Measurements from ENCODE around the gene GALM. TPM values are rescaled to one million over a fixed set of nuclear protein-coding genes. Genes with fewer than 3 reads are reported as not detected.

The GALM gene
- polyA plus RNA-seq, 3 donors: 3.0 to 3.6 (median 3.1) TPM

GRCh38 chr2:38727661-38728060 is 61.7 kb downstream of the GALM start:
- Mint-ChIP-seq H3K4me3 (no peak overlapping the region), H3K4me1 (peaks cover 12% of the 10 kb centered on the region), H3K27me3 (ENCODE audit: low read depth in 3 of 3) (peaks cover 0 to 2% (median 2%) of the 10 kb centered on the region in 3 donors), H3K27ac (peak overlapping the region in 4 of 7 donors; percentile 30 to 61 (median 44)), H3K36me3 (peaks cover 35 to 37% of the 10 kb centered on the region in 2 donors), H3K9me3 (no peaks in the 10 kb centered on the region)
- H3K9me3 ChIP-seq (replicated peaks in 1 of 2; ENCODE audit: control insufficient read depth in 1 of 2, insufficient read depth in 1 of 2, low read length in 2 of 2): no peaks in the 10 kb centered on the region
- no peak overlapping the region for H3K4me3 ChIP-seq (replicated peaks in 1 of 3; ENCODE audit: low read depth in 2 of 3, low read length in 3 of 3)
- H3K36me3 ChIP-seq (replicated peaks in 1 of 2; ENCODE audit: control insufficient read depth in 1 of 2, insufficient read depth in 2 of 2, low read length in 2 of 2): peaks cover 6 to 33% of the 10 kb centered on the region in 2 donors
- H3K27ac ChIP-seq (ENCODE audit: low read depth in 1 of 2, low read length in 2 of 2): no peak overlapping the region
- TF ChIP-seq CTCF (IDR thresholded peaks at IDR 0.05): no peak
- WGBS (ENCODE audit: insufficient coverage): no CpG with 5 or more reads among the region's 1 CpG
- H4K20me1 ChIP-seq (ENCODE audit: insufficient read depth, low read length): no peaks in the 10 kb centered on the region
- H2AFZ ChIP-seq (ENCODE audit: insufficient read depth, low read depth, low read length, poor library complexity, severe bottlenecking): no peak overlapping the region
- H3K9ac ChIP-seq (ENCODE audit: insufficient read depth, low read length, poor library complexity, severe bottlenecking): no peak overlapping the region
- H3K4me1 ChIP-seq (ENCODE audit: control insufficient read depth in 1 of 2, insufficient read depth in 2 of 2, low read length in 2 of 2): peaks cover 12 to 14% of the 10 kb centered on the region in 2 donors
- no peak for DNase-seq
- no peak overlapping the region for H3K4me2 ChIP-seq (replicated peaks; ENCODE audit: extremely low read depth, low read length, poor library complexity, severe bottlenecking)
- intact Hi-C loops (cut with micrococcal nuclease): loop anchor here (1.0 to 5.0 kb wide), 2 partner anchors 17 to 145 kb away; no protein-coding TSS in a partner anchor
- H3K27me3 ChIP-seq (ENCODE audit: control insufficient read depth in 2 of 2, insufficient read depth in 2 of 2, low read length in 2 of 2): no peaks in the 10 kb centered on the region
- no peaks in the 10 kb centered on the region for H3K79me2 ChIP-seq (ENCODE audit: insufficient read depth, low read length)

GRCh38 chr2:38728694-38729093 is 62.8 kb downstream of the GALM start:
- H2AFZ ChIP-seq (ENCODE audit: insufficient read depth, low read depth, low read length, poor library complexity, severe bottlenecking): no peak overlapping the region
- H4K20me1 ChIP-seq (ENCODE audit: insufficient read depth, low read length): no peaks in the 10 kb centered on the region
- no CpG with 5 or more reads among the region's 2 CpGs for WGBS (ENCODE audit: insufficient coverage)
- no peak overlapping the region for H3K27ac ChIP-seq (ENCODE audit: low read depth in 1 of 2, low read length in 2 of 2)
- H3K4me1 ChIP-seq (ENCODE audit: control insufficient read depth in 1 of 2, insufficient read depth in 2 of 2, low read length in 2 of 2): peaks cover 9 to 10% of the 10 kb centered on the region in 2 donors
- no peaks in the 10 kb centered on the region for H3K27me3 ChIP-seq (ENCODE audit: control insufficient read depth in 2 of 2, insufficient read depth in 2 of 2, low read length in 2 of 2)
- H3K4me3 Mint-ChIP-seq: no peak overlapping the region
- no peaks in the 10 kb centered on the region for H3K9me3 ChIP-seq (replicated peaks in 1 of 2; ENCODE audit: control insufficient read depth in 1 of 2, insufficient read depth in 1 of 2, low read length in 2 of 2)
- peaks cover 13 to 42% of the 10 kb centered on the region in 2 donors for H3K36me3 ChIP-seq (replicated peaks in 1 of 2; ENCODE audit: control insufficient read depth in 1 of 2, insufficient read depth in 2 of 2, low read length in 2 of 2)
- no peak for DNase-seq
- H3K36me3 Mint-ChIP-seq: peaks cover 37 to 46% of the 10 kb centered on the region in 2 donors
- H3K9ac ChIP-seq (ENCODE audit: insufficient read depth, low read length, poor library complexity, severe bottlenecking): no peak overlapping the region
- peaks cover 8% of the 10 kb centered on the region for H3K4me1 Mint-ChIP-seq
- peaks cover 0 to 2% (median 2%) of the 10 kb centered on the region in 3 donors for H3K27me3 Mint-ChIP-seq (ENCODE audit: low read depth in 3 of 3)
- H3K9me3 Mint-ChIP-seq: no peaks in the 10 kb centered on the region
- no peak overlapping the region for H3K4me2 ChIP-seq (replicated peaks; ENCODE audit: extremely low read depth, low read length, poor library complexity, severe bottlenecking)
- H3K79me2 ChIP-seq (ENCODE audit: insufficient read depth, low read length): no peaks in the 10 kb centered on the region
- no peak overlapping the region for H3K4me3 ChIP-seq (replicated peaks in 1 of 3; ENCODE audit: low read depth in 2 of 3, low read length in 3 of 3)
- H3K27ac Mint-ChIP-seq: no peak overlapping the region
- TF ChIP-seq CTCF (IDR thresholded peaks at IDR 0.05): no peak
- intact Hi-C loops (cut with micrococcal nuclease): loop anchor here (1.0 to 5.0 kb wide), 2 partner anchors 16 to 146 kb away; no protein-coding TSS in a partner anchor

Data from CD14-positive monocyte (primary cell).